CD14-positive monocyte (primary cell): Measurements from ENCODE around the gene CAPN13. TPM values are rescaled to one million over a fixed set of nuclear protein-coding genes. Genes with fewer than 3 reads are reported as not detected.

Source experiments
- DNase-seq, 3 donors: peaks; one replicate each; pipeline ENCODE4 v3.0.0-alpha.2; 2011 to 2022
- H2AFZ ChIP-seq: 2 replicates; pipeline ENCODE4 v1.6.0; 2012; ENCODE audit warnings: mild to moderate bottlenecking, low read depth, low read length, inconsistent platforms; ENCODE audit not compliant: insufficient read depth, poor library complexity, severe bottlenecking
- H3K27ac ChIP-seq, 2 donors: 1 replicate in 1 of 2; 2 replicates in 1 of 2; pipeline ENCODE4 v1.5.1; 2012 to 2013; ENCODE audit warnings: low read length in 2 of 2, control low read depth in 1 of 2, inconsistent platforms in 1 of 2, low read depth in 1 of 2, mild to moderate bottlenecking in 1 of 2
- H3K27me3 ChIP-seq, 2 donors: one replicate each; pipeline versions ENCODE4 v1.6.0 to v1.6.1; 2011 to 2013; ENCODE audit warnings: low read length in 2 of 2; ENCODE audit not compliant: control insufficient read depth in 2 of 2, insufficient read depth in 2 of 2
- H3K36me3 ChIP-seq, 2 donors: replicated peaks in 1 of 2; 1 replicate in 1 of 2; 2 replicates in 1 of 2; pipeline versions ENCODE4 v1.5.1 to v1.6.1; 2012 to 2013; ENCODE audit warnings: low read length in 2 of 2, control low read depth in 1 of 2, inconsistent platforms in 1 of 2, mild to moderate bottlenecking in 1 of 2; ENCODE audit not compliant: insufficient read depth in 2 of 2, control insufficient read depth in 1 of 2
- H3K4me1 ChIP-seq, 2 donors: 1 replicate in 1 of 2; 2 replicates in 1 of 2; pipeline versions ENCODE4 v1.5.1 to v1.6.1; 2012 to 2013; ENCODE audit warnings: low read length in 2 of 2, control low read depth in 1 of 2, inconsistent platforms in 1 of 2, mild to moderate bottlenecking in 1 of 2, moderate library complexity in 1 of 2; ENCODE audit not compliant: insufficient read depth in 2 of 2, control insufficient read depth in 1 of 2
- H3K4me2 ChIP-seq: replicated peaks from 2 replicates; pipeline ENCODE3; 2012; ENCODE audit warnings: low read length, moderate library complexity, mild to moderate bottlenecking; ENCODE audit not compliant: poor library complexity, severe bottlenecking; ENCODE audit errors: extremely low read depth
- H3K4me3 ChIP-seq, 3 experiments: fragments of 200-600 bp in 1 of 3; sonication (generic) in 1 of 3; replicated peaks in 1 of 3; 1 replicate in 2 of 3; 2 replicates in 1 of 3; pipeline ENCODE4 v1.5.1; 2011 to 2013; ENCODE audit warnings: low read length in 3 of 3, mild to moderate bottlenecking in 3 of 3, control low read depth in 2 of 3, low read depth in 2 of 3, inconsistent platforms in 1 of 3, moderate library complexity in 1 of 3
- H3K79me2 ChIP-seq: 2 replicates; pipeline ENCODE4 v1.6.0; 2012; ENCODE audit warnings: mild to moderate bottlenecking, control low read depth, inconsistent platforms, low read length, moderate library complexity; ENCODE audit not compliant: insufficient read depth
- H3K9ac ChIP-seq: 2 replicates; pipeline ENCODE4 v1.6.0; 2017; ENCODE audit warnings: low read length, mild to moderate bottlenecking; ENCODE audit not compliant: insufficient read depth, poor library complexity, severe bottlenecking
- H3K9me3 ChIP-seq, 2 donors: replicated peaks in 1 of 2; 1 replicate in 1 of 2; 2 replicates in 1 of 2; pipeline versions ENCODE4 v1.5.1 to v1.6.1; 2012 to 2013; ENCODE audit warnings: low read length in 2 of 2, control low read depth in 1 of 2; ENCODE audit not compliant: control insufficient read depth in 1 of 2, insufficient read depth in 1 of 2
- H4K20me1 ChIP-seq: 2 replicates; pipeline ENCODE4 v1.6.0; 2012; ENCODE audit warnings: mild to moderate bottlenecking, low read length, control low read depth, moderate library complexity; ENCODE audit not compliant: insufficient read depth
- H3K27ac Mint-ChIP-seq, 7 donors: one replicate each; pipeline ENCODE4 v1.8.0; 2020; ENCODE audit warnings: mild to moderate bottlenecking in 7 of 7, mixed read lengths in 7 of 7, moderate library complexity in 6 of 7, inconsistent platforms in 2 of 7
- H3K27me3 Mint-ChIP-seq, 3 donors: one replicate each; pipeline ENCODE4 v1.8.0; 2021 to 2022; ENCODE audit warnings: low read depth in 3 of 3, mild to moderate bottlenecking in 3 of 3, mixed read lengths in 3 of 3, moderate library complexity in 3 of 3, inconsistent platforms in 1 of 3
- H3K36me3 Mint-ChIP-seq, 2 donors: one replicate each; pipeline ENCODE4 v1.8.0; 2020; ENCODE audit warnings: mixed read lengths in 2 of 2, inconsistent platforms in 1 of 2, mild to moderate bottlenecking in 1 of 2
- H3K4me1 Mint-ChIP-seq: one replicate; pipeline ENCODE4 v1.8.0; 2020; ENCODE audit warnings: mild to moderate bottlenecking, mixed read lengths
- H3K4me3 Mint-ChIP-seq, 2 donors: one replicate each; pipeline ENCODE4 v1.8.0; 2020; ENCODE audit warnings: mild to moderate bottlenecking in 2 of 2, mixed read lengths in 2 of 2, moderate library complexity in 1 of 2
- H3K9me3 Mint-ChIP-seq, 7 donors: one replicate each; pipeline ENCODE4 v1.8.0; 2020 to 2022; ENCODE audit warnings: mixed read lengths in 7 of 7, mild to moderate bottlenecking in 6 of 7, moderate library complexity in 6 of 7, inconsistent platforms in 2 of 7
- WGBS: methylation state at CpG from one replicate; pipeline ENCODE4 v1.1.5; 2013; ENCODE audit warnings: missing lambda C conversion rate; ENCODE audit not compliant: insufficient coverage; 5-methylcytosine and 5-hydroxymethylcytosine counted together
- intact Hi-C, 2 donors: fragments of 100-400 bp; cut with micrococcal nuclease; formaldehyde crosslinking; loops; one replicate each; pipeline versions ENCODE4 v1.15.0 to v1.15.1; 2023
- polyA plus RNA-seq, 3 donors: library from polyadenylated mRNA; depleted of rRNA in 1 of 3; unstranded in 2 of 3; stranded (reverse) in 1 of 3; fragments of 300-500 nt in 2 of 3; fragments of >200 nt in 1 of 3; fragmentation: Illumina TruSeq in 2 of 3; gene quantifications; 1 replicate in 2 of 3; 2 replicates in 1 of 3; pipeline ENCODE4 v1.2.3, GENCODE V29; 2012 to 2021
- TF ChIP-seq, protein P1 (sequence below): fragments of 200-600 bp; IDR thresholded peaks from one replicate; pipeline ENCODE4 v1.8.0; 2022; ENCODE audit warnings: antibody characterized with exemption, mild to moderate bottlenecking

The CAPN13 gene
- polyA plus RNA-seq, 3 donors: not detected

DNA sequence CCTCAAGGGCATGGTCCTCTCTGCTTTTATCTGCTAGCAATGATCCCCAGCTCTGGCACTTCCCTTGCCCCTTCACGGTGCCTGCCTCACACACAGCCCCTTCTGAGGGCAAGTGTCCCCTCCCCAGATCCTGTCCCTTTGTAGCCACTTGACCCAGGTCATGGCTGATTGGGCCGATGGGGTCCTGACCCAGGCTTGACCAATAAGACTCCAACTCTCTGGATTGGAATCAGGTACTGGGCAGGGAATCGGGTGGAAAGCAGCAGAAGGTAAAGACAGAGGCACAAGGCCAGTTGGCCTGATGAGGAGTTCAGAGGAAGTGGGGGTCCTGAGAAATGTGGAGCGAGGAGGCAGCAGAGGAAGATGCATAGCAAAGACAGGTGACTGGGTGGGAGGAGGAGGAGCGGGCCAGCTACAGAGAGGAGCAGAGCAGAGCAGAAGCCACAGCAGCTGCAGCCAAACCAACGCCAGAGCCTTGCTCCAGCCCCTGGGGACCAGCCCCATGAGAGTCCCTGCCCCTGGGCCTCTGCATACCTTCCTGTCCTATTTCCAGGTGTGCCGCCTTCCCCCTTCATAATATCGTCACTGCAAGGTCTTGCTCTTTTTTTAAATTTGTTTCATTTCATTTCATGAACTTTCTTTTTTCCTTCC, 39.1 kb downstream of the CAPN13 start:
- H3K27me3 ChIP-seq: no peaks in the 10 kb centered on the region
- Mint-ChIP-seq H3K27me3 (peaks cover 2 to 6% (median 4%) of the 10 kb centered on the region in 3 donors), H3K4me3 (no peak overlapping the region), H3K36me3 (no peaks in the 10 kb centered on the region), H3K9me3 (peaks cover 0 to 3% (median 0%) of the 10 kb centered on the region in 7 donors), H3K4me1 (no peaks in the 10 kb centered on the region), H3K27ac (no peak overlapping the region)
- WGBS: 89% methylated on average over 7 of the region's 8 CpGs
- no peak for DNase-seq
- H3K36me3 ChIP-seq: no peaks in the 10 kb centered on the region
- no peaks in the 10 kb centered on the region for H3K9me3 ChIP-seq
- intact Hi-C loops: no loop called here
- H3K4me3 ChIP-seq: no peak overlapping the region
- no peaks in the 10 kb centered on the region for H4K20me1 ChIP-seq
- no peak overlapping the region for H3K4me2 ChIP-seq
- H3K4me1 ChIP-seq: no peaks in the 10 kb centered on the region
- TF ChIP-seq, protein P1, sequence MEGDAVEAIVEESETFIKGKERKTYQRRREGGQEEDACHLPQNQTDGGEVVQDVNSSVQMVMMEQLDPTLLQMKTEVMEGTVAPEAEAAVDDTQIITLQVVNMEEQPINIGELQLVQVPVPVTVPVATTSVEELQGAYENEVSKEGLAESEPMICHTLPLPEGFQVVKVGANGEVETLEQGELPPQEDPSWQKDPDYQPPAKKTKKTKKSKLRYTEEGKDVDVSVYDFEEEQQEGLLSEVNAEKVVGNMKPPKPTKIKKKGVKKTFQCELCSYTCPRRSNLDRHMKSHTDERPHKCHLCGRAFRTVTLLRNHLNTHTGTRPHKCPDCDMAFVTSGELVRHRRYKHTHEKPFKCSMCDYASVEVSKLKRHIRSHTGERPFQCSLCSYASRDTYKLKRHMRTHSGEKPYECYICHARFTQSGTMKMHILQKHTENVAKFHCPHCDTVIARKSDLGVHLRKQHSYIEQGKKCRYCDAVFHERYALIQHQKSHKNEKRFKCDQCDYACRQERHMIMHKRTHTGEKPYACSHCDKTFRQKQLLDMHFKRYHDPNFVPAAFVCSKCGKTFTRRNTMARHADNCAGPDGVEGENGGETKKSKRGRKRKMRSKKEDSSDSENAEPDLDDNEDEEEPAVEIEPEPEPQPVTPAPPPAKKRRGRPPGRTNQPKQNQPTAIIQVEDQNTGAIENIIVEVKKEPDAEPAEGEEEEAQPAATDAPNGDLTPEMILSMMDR: no peak
- H3K79me2 ChIP-seq: no peaks in the 10 kb centered on the region
- no peak overlapping the region for H3K27ac ChIP-seq
- H2AFZ ChIP-seq: no peak overlapping the region
- no peak overlapping the region for H3K9ac ChIP-seq

DNA sequence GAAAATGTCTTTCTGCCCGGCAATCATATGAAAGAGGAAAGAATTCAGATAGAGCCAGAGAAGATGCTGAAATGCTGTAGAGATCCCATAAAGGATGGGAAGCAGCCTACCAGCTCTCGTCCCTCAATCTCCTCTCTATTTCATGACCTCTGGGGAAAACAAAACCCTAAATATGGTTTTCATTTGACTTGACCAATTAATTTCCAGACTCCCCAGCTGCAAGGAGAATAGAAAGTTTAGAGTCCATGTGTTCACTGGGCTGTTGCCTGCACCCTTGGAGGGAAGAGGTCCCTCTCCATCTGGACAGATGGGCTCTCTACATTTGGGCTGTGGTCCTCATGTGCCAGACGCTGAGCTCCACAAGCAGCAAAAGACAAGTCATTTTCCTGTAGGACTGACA, 40.6 kb downstream of the CAPN13 start:
- TF ChIP-seq, protein P1: no peak
- Histone ChIP-seq H3K9me3 (no peaks in the 10 kb centered on the region), H4K20me1 (no peaks in the 10 kb centered on the region), H3K4me3 (no peak overlapping the region), H3K27ac (no peak overlapping the region), H3K36me3 (no peaks in the 10 kb centered on the region), H3K4me2 (no peak overlapping the region), H2AFZ (no peak overlapping the region), H3K4me1 (no peaks in the 10 kb centered on the region), H3K27me3 (no peaks in the 10 kb centered on the region), H3K79me2 (no peaks in the 10 kb centered on the region), H3K9ac (no peak overlapping the region)
- peaks cover 4 to 6% (median 4%) of the 10 kb centered on the region in 3 donors for H3K27me3 Mint-ChIP-seq
- no peaks in the 10 kb centered on the region for H3K36me3 Mint-ChIP-seq
- H3K4me1 Mint-ChIP-seq: no peaks in the 10 kb centered on the region
- H3K9me3 Mint-ChIP-seq: peaks cover 0 to 3% (median 0%) of the 10 kb centered on the region in 7 donors
- intact Hi-C loops: no loop called here
- DNase-seq: no peak
- no peak overlapping the region for H3K27ac Mint-ChIP-seq
- no peak overlapping the region for H3K4me3 Mint-ChIP-seq
- no CpG with 5 or more reads among the region's 3 CpGs for WGBS
